Activated T-cell treated with anti-CD3 and anti-CD28 coated beads, Interleukin-2, amount 50 U/mL, for 4 hours (primary cell): ENCODE measurements around the gene DFFA. TPM values are rescaled to one million over a fixed set of nuclear protein-coding genes. Genes with fewer than 3 reads are reported as not detected.
"Not testable (repeated sequence)": the region's sequence is repeated elsewhere in the genome, so short reads cannot be mapped to it uniquely, and the experiment has no call there.

Experiments
- ATAC-seq, 2 donors: fragments of 200-7000 bp; cut with Tn5 transposase; one replicate each; pipeline ENCODE4 v1.10.0; 2021
- DNase-seq: peaks from one replicate; pipeline ENCODE4 v3.0.0-alpha.2; 2020
- H3K27me3 Mint-ChIP-seq: one replicate; pipeline ENCODE4 v1.8.0; 2021; ENCODE audit warnings: low read depth, mixed read lengths
- H3K36me3 Mint-ChIP-seq: one replicate; pipeline ENCODE4 v1.8.0; 2022; ENCODE audit warnings: mixed read lengths; ENCODE audit not compliant: insufficient read depth
- H3K4me1 Mint-ChIP-seq: one replicate; pipeline ENCODE4 v1.8.0; 2021; ENCODE audit warnings: low read depth, mixed read lengths
- H3K4me3 Mint-ChIP-seq: one replicate; pipeline ENCODE4 v1.8.0; 2021; ENCODE audit warnings: mild to moderate bottlenecking, moderate library complexity, mixed read lengths
- H3K9me3 Mint-ChIP-seq: one replicate; pipeline ENCODE4 v1.8.0; 2021; ENCODE audit warnings: mixed read lengths
- total RNA-seq, 3 donors: library from RNA; stranded (reverse); gene quantifications; one replicate each; pipeline ENCODE4 v1.2.1, GENCODE V29; 2021

The DFFA gene
- total RNA-seq, 3 donors from 2014 or later: 62.9 to 81.5 (median 73.4) TPM

- ATAC-seq (no peak), DNase-seq (no peak)
- Mint-ChIP-seq H3K4me3 (no peak overlapping the region), H3K4me1 (peaks cover 13% of the 10 kb centered on the region), H3K27me3 (no peaks in the 10 kb centered on the region), H3K36me3 (no peaks in the 10 kb centered on the region), H3K9me3 (no peaks in the 10 kb centered on the region)
Observed at GRCh38 chr1:10434590-10434989, 37.7 kb downstream of the DFFA start.

GRCh38 chr1:10433790-10434189 is 38.5 kb downstream of the DFFA start:
- Mint-ChIP-seq H3K36me3 (no peaks in the 10 kb centered on the region), H3K27me3 (no peaks in the 10 kb centered on the region), H3K4me1 (peaks cover 14% of the 10 kb centered on the region), H3K9me3 (no peaks in the 10 kb centered on the region), H3K4me3 (no peak overlapping the region)
- no peak for ATAC-seq
- DNase-seq: no peak

DNA sequence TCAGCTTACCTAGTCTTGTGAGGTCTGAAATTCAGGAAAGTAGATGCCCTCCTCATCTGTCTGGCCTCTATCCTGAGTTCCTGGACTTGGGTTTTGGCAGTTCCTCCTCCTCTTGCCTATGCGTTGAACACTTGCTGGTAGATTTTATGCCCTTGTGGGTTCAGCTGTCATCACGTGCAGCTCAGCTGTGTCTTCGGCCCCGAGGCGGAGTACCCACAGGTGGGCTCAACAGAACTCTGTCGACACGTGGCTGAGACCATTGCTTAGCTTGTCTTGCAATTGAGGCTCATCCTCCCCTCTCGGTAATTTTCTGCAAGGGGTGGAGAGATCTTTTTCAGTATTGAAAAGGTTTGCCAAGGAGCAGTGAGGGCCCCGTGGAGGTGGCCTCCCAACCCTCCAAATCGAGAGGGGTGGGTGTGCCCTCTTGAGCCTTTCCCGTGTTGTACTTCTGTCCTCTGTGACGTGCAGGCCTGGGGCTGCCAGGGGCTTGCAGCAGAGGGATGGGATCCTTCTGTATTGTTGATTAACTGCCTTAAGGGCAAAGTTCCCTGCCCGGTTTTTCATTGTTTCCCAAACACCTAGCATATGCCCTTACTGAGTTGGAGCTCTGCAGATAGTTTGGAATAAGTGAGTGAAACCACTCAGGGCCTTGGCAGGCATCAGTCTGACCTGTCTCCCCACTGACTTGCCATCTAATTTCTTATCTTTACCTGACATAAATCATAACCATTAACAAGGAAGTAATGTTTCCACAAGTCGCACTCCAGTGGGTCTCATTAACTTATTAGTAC is 39.2 kb downstream of the DFFA start:
- H3K4me1 Mint-ChIP-seq: peaks cover 14% of the 10 kb centered on the region
- H3K4me3 Mint-ChIP-seq: no peak overlapping the region
- H3K27me3 Mint-ChIP-seq: no peaks in the 10 kb centered on the region
- ATAC-seq (no peak), DNase-seq (no peak)
- no peaks in the 10 kb centered on the region for H3K9me3 Mint-ChIP-seq
- no peaks in the 10 kb centered on the region for H3K36me3 Mint-ChIP-seq

- peak overlapping the region; percentile 91 for H3K4me3 Mint-ChIP-seq
- ATAC-seq: peak; percentile 2 to 9
- no peaks in the 10 kb centered on the region for H3K9me3 Mint-ChIP-seq
- DNase-seq: no peak
- H3K4me1 Mint-ChIP-seq: peaks cover 16% of the 10 kb centered on the region
- no peaks in the 10 kb centered on the region for H3K36me3 Mint-ChIP-seq
- no peaks in the 10 kb centered on the region for H3K27me3 Mint-ChIP-seq
Observed at GRCh38 chr1:10431070-10431730, 41.1 kb downstream of the DFFA start.

DNA sequence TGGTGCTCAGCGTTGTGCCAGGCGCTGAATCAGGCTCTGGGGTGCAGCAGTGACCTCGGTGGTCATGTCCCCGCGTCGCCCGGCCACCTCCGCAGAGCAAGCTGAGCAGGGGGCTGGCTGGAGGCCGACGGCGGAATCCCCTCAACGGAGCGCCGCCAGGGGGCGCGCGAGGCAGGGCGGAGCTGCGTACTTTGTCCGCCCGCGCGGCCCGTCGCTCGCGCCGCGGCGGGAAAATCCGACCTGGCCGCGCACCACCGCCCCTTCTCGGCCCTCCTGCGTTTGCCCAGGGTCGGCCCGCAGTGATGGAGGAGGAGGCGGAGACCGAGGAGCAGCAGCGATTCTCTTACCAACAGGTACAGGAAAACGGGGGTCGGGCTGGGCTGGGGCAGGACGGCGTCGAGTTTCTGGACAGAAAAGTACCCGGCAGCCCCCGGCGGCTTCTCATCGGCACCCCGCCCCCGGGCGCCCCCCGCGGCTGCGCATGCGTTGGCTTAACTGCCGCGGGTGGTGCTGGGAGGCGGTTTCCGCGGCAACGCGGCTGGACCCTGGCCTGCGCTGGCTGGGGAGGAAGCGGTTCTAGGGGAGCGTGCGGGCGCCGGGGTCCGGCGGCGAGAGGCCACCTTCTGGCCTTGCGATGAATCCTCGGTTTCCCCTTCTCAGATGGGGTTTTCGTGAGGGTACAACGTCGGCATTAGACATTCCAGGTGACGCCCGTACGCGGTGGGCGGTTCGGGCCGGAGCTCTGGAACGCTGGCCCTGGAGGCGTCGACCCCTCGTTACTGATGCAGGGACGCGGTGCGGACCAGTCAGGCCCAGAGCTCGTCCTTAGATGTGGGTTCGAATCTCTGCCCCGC is 41.9 kb downstream of the DFFA start, which contains the start of gene CENPS:
CENPS (plus strand) TSS at position 218 of the 854 bp plus-strand sequence; CDS start at position 303, 85 bp downstream.
- peak; percentile 87 to 89 for ATAC-seq
- Mint-ChIP-seq H3K4me3 (peak within 1 kb of the TSS; percentile 91), H3K9me3 (no peaks in the 10 kb centered on the region), H3K36me3 (no peaks in the 10 kb centered on the region), H3K4me1 (peaks cover 16% of the 10 kb centered on the region), H3K27me3 (no peaks in the 10 kb centered on the region)
- peak; percentile 89 for DNase-seq

DNA sequence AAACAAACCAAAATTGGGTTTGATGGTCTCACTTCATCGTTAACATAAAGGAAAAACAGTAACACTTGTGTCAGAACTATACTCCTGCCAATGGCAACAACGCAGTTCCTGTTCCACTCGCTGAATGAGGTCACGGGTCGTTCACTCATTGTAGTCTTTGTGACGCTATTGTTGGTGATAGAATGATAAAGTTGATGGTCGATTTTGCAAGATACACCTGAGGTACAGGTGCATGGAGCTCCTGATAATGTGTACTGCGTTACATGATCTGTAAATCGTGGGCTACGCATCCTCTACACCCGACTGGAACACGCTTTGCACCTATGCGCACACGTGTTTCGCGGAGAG is 42.5 kb downstream of the DFFA start:
- Mint-ChIP-seq H3K4me3 (peak overlapping the region; percentile 91), H3K4me1 (peaks cover 16% of the 10 kb centered on the region), H3K9me3 (no peaks in the 10 kb centered on the region), H3K27me3 (no peaks in the 10 kb centered on the region), H3K36me3 (no peaks in the 10 kb centered on the region)
- ATAC-seq (peak; percentile 1 to 10), DNase-seq (no peak)

GRCh38 chr1:10428984-10429383 is 43.3 kb downstream of the DFFA start:
- no peak for DNase-seq
- no peak for ATAC-seq
- Mint-ChIP-seq H3K9me3 (no peaks in the 10 kb centered on the region), H3K27me3 (no peaks in the 10 kb centered on the region), H3K4me1 (peaks cover 16% of the 10 kb centered on the region), H3K4me3 (no peak overlapping the region), H3K36me3 (no peaks in the 10 kb centered on the region)

- not testable (repeated sequence) for ATAC-seq, H3K36me3 Mint-ChIP-seq, H3K27me3 Mint-ChIP-seq, H3K9me3 Mint-ChIP-seq, DNase-seq, H3K4me3 Mint-ChIP-seq
- peaks cover 16% of the 10 kb centered on the region for H3K4me1 Mint-ChIP-seq
Observed at GRCh38 chr1:10426535-10426848, 45.8 kb downstream of the DFFA start.

GRCh38 chr1:10425826-10426534 is 46.3 kb downstream of the DFFA start:
- H3K36me3 Mint-ChIP-seq, DNase-seq, ATAC-seq, H3K9me3 Mint-ChIP-seq, H3K4me3 Mint-ChIP-seq, H3K27me3 Mint-ChIP-seq: not testable (repeated sequence)
- H3K4me1 Mint-ChIP-seq: peaks cover 11% of the 10 kb centered on the region

- Mint-ChIP-seq H3K4me3 (no peak overlapping the region), H3K36me3 (peaks cover 6% of the 10 kb centered on the region), H3K9me3 (no peaks in the 10 kb centered on the region), H3K4me1 (peaks cover 4% of the 10 kb centered on the region), H3K27me3 (no peaks in the 10 kb centered on the region)
- ATAC-seq: no peak
- no peak for DNase-seq
Observed at GRCh38 chr1:10424651-10425050, 47.7 kb downstream of the DFFA start.

- Mint-ChIP-seq H3K4me3 (no peak overlapping the region), H3K9me3 (no peaks in the 10 kb centered on the region), H3K4me1 (peaks cover 2% of the 10 kb centered on the region), H3K27me3 (no peaks in the 10 kb centered on the region), H3K36me3 (peaks cover 11% of the 10 kb centered on the region)
- DNase-seq (no peak), ATAC-seq (no peak)
Observed at GRCh38 chr1:10424034-10424433, 48.3 kb downstream of the DFFA start.

DNA sequence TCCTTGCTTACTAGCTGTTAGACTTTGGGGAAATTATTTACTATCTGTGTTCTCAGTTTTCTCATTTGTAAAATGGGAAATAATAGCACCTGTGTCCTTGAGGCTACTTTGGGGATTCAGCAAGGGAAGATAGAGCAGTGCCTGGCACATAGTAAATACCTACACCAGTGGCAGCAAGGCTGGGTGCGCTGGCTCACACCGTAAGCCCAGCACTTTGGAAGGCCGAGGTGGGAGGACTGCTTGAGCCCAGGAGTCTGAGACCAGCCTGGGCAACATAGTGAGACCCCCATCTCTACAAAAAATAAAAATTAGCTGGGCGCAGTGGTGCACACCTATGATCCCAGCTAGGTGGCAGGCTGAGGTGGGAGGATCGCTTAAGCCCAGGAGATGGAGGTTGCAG is 50.7 kb downstream of the DFFA start:
- no peaks in the 10 kb centered on the region for H3K4me1 Mint-ChIP-seq
- no peak overlapping the region for H3K4me3 Mint-ChIP-seq
- H3K36me3 Mint-ChIP-seq: peaks cover 27% of the 10 kb centered on the region
- no peaks in the 10 kb centered on the region for H3K27me3 Mint-ChIP-seq
- DNase-seq (no peak), ATAC-seq (no peak)
- H3K9me3 Mint-ChIP-seq: no peaks in the 10 kb centered on the region

GRCh38 chr1:10419351-10419750 is 53.0 kb downstream of the DFFA start:
- Mint-ChIP-seq H3K9me3 (no peaks in the 10 kb centered on the region), H3K36me3 (peaks cover 39% of the 10 kb centered on the region), H3K4me3 (no peak overlapping the region), H3K27me3 (no peaks in the 10 kb centered on the region), H3K4me1 (peaks cover 6% of the 10 kb centered on the region)
- ATAC-seq: no peak
- DNase-seq: no peak

GRCh38 chr1:10418741-10419140 is 53.6 kb downstream of the DFFA start:
- not testable (repeated sequence) for H3K27me3 Mint-ChIP-seq, ATAC-seq, H3K4me1 Mint-ChIP-seq, DNase-seq, H3K9me3 Mint-ChIP-seq, H3K4me3 Mint-ChIP-seq
- peaks cover 39% of the 10 kb centered on the region for H3K36me3 Mint-ChIP-seq
